WI38 (cell line): ENCODE results near the gene MGAT3.

Source experiments
- H3K4me3 ChIP-seq: 2 replicates; pipeline ENCODE4 v1.5.1; 2011; ENCODE audit warnings: low read depth, mild to moderate bottlenecking, control low read depth, low read length
- CTCF ChIP-seq: IDR thresholded peaks from 2 replicates; pipeline ENCODE4 v1.5.1; 2012; ENCODE audit warnings: low read depth, mild to moderate bottlenecking, control low read depth, low read length

The MGAT3 gene

GRCh38 chr22:39429916-39430575 is 26.8 kb upstream of the MGAT3 start:
- TF ChIP-seq CTCF, result no peak
- H3K4me3 ChIP-seq, result no peak overlapping the region

GRCh38 chr22:39430576-39431150 is 26.1 kb upstream of the MGAT3 start:
- H3K4me3 ChIP-seq, result no peak overlapping the region
- no peak for TF ChIP-seq CTCF

- H3K4me3 ChIP-seq, result no peak overlapping the region
These were observed 25.5 kb upstream of the MGAT3 start for GRCh38 chr22:39431216-39431801.

GRCh38 chr22:39431821-39432251 is 25.0 kb upstream of the MGAT3 start:
- no peak overlapping the region for H3K4me3 ChIP-seq
- no peak for TF ChIP-seq CTCF

More at GRCh38 chr22:39431216-39431801, 25.5 kb upstream of the MGAT3 start:
- TF ChIP-seq CTCF, result no peak

- H3K4me3 ChIP-seq, result no peak overlapping the region
- TF ChIP-seq CTCF, result no peak
These were observed 24.4 kb upstream of the MGAT3 start for GRCh38 chr22:39432361-39432811.

- TF ChIP-seq CTCF, result no peak
- H3K4me3 ChIP-seq, result no peak overlapping the region
These were observed 23.2 kb upstream of the MGAT3 start for GRCh38 chr22:39433476-39434242.
